ENCODE measurements around the gene TLE2. TPM values are rescaled to one million over a fixed set of nuclear protein-coding genes. Genes with fewer than 3 reads are reported as not detected.

Gene TLE2
- total RNA-seq, 4 donors from 2014 or later, result 6.5 to 29.7 (median 16.3) TPM

- TF ChIP-seq CTCF (IDR thresholded peaks at IDR 0.05; ENCODE audit: low read depth), result no peak
Measured at GRCh38 chr19:3024870-3025548, 4.1 kb downstream of the TLE2 start.

- no peak for TF ChIP-seq CTCF (IDR thresholded peaks at IDR 0.05; ENCODE audit: low read depth)
Measured at GRCh38 chr19:3024509-3024869, 4.6 kb downstream of the TLE2 start.

- no peak for TF ChIP-seq CTCF (IDR thresholded peaks at IDR 0.05; ENCODE audit: low read depth)
Measured at GRCh38 chr19:3020321-3020960, 8.6 kb downstream of the TLE2 start.

GRCh38 chr19:3019211-3019854 lies 9.7 kb downstream of the TLE2 start:
- TF ChIP-seq CTCF (IDR thresholded peaks at IDR 0.05; ENCODE audit: low read depth), result no peak

GRCh38 chr19:3017923-3018322 lies 11.2 kb downstream of the TLE2 start:
- no peak for TF ChIP-seq CTCF (IDR thresholded peaks at IDR 0.05; ENCODE audit: low read depth)

- TF ChIP-seq CTCF (IDR thresholded peaks at IDR 0.05; ENCODE audit: low read depth), result no peak
Measured at GRCh38 chr19:3015126-3016057, 13.7 kb downstream of the TLE2 start.
